Neural cell (in vitro differentiated cells): ENCODE results near the gene ZC3H11A.

Experiments used
- CTCF ChIP-seq: fragments of 450-650 bp; IDR thresholded peaks from 2 replicates; pipeline ENCODE4 v1.5.1; 2014; ENCODE audit warnings: antibody characterized with exemption, mild to moderate bottlenecking, moderate library complexity; ENCODE audit not compliant: poor library complexity, severe bottlenecking
- RAD21 ChIP-seq: fragments of 450-650 bp; conservative IDR thresholded peaks from 2 replicates; pipeline ENCODE4 v1.6.1; 2014; ENCODE audit warnings: antibody characterized with exemption, mild to moderate bottlenecking, moderate library complexity
- TF ChIP-seq, protein P1 (sequence below): IDR thresholded peaks from 2 replicates; pipeline ENCODE4 v1.6.1; 2012; ENCODE audit warnings: borderline replicate concordance

- TF ChIP-seq RAD21, result no peak
- TF ChIP-seq, protein P1, sequence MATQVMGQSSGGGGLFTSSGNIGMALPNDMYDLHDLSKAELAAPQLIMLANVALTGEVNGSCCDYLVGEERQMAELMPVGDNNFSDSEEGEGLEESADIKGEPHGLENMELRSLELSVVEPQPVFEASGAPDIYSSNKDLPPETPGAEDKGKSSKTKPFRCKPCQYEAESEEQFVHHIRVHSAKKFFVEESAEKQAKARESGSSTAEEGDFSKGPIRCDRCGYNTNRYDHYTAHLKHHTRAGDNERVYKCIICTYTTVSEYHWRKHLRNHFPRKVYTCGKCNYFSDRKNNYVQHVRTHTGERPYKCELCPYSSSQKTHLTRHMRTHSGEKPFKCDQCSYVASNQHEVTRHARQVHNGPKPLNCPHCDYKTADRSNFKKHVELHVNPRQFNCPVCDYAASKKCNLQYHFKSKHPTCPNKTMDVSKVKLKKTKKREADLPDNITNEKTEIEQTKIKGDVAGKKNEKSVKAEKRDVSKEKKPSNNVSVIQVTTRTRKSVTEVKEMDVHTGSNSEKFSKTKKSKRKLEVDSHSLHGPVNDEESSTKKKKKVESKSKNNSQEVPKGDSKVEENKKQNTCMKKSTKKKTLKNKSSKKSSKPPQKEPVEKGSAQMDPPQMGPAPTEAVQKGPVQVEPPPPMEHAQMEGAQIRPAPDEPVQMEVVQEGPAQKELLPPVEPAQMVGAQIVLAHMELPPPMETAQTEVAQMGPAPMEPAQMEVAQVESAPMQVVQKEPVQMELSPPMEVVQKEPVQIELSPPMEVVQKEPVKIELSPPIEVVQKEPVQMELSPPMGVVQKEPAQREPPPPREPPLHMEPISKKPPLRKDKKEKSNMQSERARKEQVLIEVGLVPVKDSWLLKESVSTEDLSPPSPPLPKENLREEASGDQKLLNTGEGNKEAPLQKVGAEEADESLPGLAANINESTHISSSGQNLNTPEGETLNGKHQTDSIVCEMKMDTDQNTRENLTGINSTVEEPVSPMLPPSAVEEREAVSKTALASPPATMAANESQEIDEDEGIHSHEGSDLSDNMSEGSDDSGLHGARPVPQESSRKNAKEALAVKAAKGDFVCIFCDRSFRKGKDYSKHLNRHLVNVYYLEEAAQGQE, result no peak
- TF ChIP-seq CTCF, result no peak
Observed at GRCh38 chr1:203828503-203828902, 33.1 kb downstream of the ZC3H11A start.
